ENCODE measurements around the gene COPZ1. TPM values are rescaled to one million over a fixed set of nuclear protein-coding genes. Genes with fewer than 3 reads are reported as not detected.

Gene COPZ1
- total and polyA plus RNA-seq, 8 donors = 14.6 to 133 (median 82.4) TPM

- peaks cover 19 to 38% (median 28%) of the 10 kb centered on the region in 4 donors for H3K4me1 ChIP-seq
- H3K36me3 ChIP-seq = no peaks in the 10 kb centered on the region
- H3K27ac ChIP-seq = peak within 1 kb of the TSS in 2 of 5 donors; percentile 10 to 42
- H3K9me3 ChIP-seq = no peaks in the 10 kb centered on the region
- 46 to 76% (median 65%) methylated on average over 4 of the region's 4 CpGs for WGBS, 5 donors
- H3K27me3 ChIP-seq = no peaks in the 10 kb centered on the region
- TF ChIP-seq EP300 (IDR thresholded peaks at IDR 0.05) (no peak), POLR2AphosphoS5 (IDR thresholded peaks at IDR 0.05) (no peak), POLR2A (IDR thresholded peaks at IDR 0.05) (no peak)
- TF ChIP-seq, protein P1, sequence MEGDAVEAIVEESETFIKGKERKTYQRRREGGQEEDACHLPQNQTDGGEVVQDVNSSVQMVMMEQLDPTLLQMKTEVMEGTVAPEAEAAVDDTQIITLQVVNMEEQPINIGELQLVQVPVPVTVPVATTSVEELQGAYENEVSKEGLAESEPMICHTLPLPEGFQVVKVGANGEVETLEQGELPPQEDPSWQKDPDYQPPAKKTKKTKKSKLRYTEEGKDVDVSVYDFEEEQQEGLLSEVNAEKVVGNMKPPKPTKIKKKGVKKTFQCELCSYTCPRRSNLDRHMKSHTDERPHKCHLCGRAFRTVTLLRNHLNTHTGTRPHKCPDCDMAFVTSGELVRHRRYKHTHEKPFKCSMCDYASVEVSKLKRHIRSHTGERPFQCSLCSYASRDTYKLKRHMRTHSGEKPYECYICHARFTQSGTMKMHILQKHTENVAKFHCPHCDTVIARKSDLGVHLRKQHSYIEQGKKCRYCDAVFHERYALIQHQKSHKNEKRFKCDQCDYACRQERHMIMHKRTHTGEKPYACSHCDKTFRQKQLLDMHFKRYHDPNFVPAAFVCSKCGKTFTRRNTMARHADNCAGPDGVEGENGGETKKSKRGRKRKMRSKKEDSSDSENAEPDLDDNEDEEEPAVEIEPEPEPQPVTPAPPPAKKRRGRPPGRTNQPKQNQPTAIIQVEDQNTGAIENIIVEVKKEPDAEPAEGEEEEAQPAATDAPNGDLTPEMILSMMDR (IDR thresholded peaks at IDR 0.05) = no peak
- intact Hi-C loops (cut with DNase I; ENCODE audit: low total_unique reads) = loop anchor here (10.0 kb wide), 2 partner anchors 70 to 140 kb away; no protein-coding TSS in a partner anchor
- no peak within 1 kb of the TSS for H3K4me3 ChIP-seq
- peak in 1 of 2 donors; percentile 23 for DNase-seq
Measured at GRCh38 chr12:54364413-54364812, 39.5 kb downstream of the COPZ1 start, which contains the start of gene GPR84. TSS of gene GPR84 (minus strand) at chr12:54364486. CDS start at chr12:54363851, 635 bp downstream.

GRCh38 chr12:54368025-54368708 lies 43.2 kb downstream of the COPZ1 start:
- TF ChIP-seq EP300 (IDR thresholded peaks at IDR 0.05) = no peak
- TF ChIP-seq POLR2AphosphoS5 (IDR thresholded peaks at IDR 0.05) = no peak
- no peak for TF ChIP-seq POLR2A (IDR thresholded peaks at IDR 0.05)
- TF ChIP-seq, protein P1 (IDR thresholded peaks at IDR 0.05) = no peak
- Histone ChIP-seq H3K36me3 (peaks cover 0 to 3% (median 0%) of the 10 kb centered on the region in 4 donors), H3K27me3 (peaks cover 0 to 6% (median 0%) of the 10 kb centered on the region in 3 donors), H3K9me3 (no peaks in the 10 kb centered on the region), H3K4me3 (peak overlapping the region in 3 of 4 donors; percentile 34 to 43 (median 40)), H3K27ac (peak overlapping the region in 3 of 5 donors; percentile 70 to 76 (median 72)), H3K4me1 (peaks cover 29 to 48% (median 42%) of the 10 kb centered on the region in 4 donors)
- WGBS, 5 donors = 17 to 35% (median 23%) methylated on average over 5 of the region's 5 CpGs
- DNase-seq = no peak
- intact Hi-C loops (cut with DNase I; ENCODE audit: low total_unique reads) = loop anchor here (10.0 kb wide), 2 partner anchors 73 to 143 kb away; no protein-coding TSS in a partner anchor

DNA sequence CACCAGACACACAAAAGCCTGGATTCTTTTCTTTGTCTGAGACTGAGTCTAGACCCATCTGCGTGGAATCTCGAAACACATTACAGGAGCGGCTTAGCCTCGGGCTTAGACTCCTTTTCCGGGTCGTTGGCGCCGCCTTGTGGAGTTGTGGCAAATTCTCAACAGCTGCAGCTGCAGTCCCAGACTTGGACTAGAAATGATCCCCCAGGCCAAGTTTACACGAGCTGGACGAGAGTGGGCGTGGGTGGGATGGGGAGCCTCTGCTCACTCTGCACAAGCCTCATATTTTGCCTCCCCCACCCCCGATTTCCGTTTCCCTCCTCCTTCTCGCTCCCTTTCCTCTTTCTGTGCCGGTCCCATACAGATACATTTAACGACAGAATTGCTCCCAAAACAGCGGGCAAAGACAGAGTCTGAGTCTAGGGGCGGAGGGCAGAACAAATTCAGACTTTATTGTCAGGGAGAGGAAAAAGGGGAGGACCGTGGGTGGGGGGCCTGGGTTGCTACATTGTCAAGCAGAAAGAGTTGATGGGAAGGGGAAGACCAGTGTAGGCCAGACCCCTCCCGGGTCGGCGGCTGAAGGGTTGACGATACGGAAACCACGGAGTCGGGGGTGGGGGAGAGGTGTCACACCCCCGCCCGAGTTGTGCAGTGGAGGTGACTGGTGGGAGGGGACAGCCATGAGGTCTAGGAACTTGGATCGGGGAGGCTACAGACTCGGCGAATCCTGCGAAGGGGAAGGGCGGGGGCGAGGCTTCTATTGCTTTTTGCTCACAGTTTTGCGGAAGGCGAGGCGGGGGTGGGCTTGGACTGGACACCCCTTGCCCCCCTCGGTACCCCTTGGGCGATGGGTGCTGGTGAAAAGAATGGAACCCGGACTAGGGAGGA lies 44.0 kb downstream of the COPZ1 start:
- peak; percentile 93 to 97 for DNase-seq
- 16 to 23% (median 21%) methylated on average over 40 of the region's 40 CpGs for WGBS, 5 donors
- TF ChIP-seq, protein P1 (IDR thresholded peaks at IDR 0.05) = peak in 5 of 7 experiments; percentile 50 to 85 (median 69)
- no peak for TF ChIP-seq EP300 (IDR thresholded peaks at IDR 0.05)
- peak; percentile 15 to 75 (median 16) for TF ChIP-seq POLR2AphosphoS5 (IDR thresholded peaks at IDR 0.05)
- no peak for TF ChIP-seq POLR2A (IDR thresholded peaks at IDR 0.05)
- H3K27ac ChIP-seq = peak overlapping the region in 4 of 5 donors; percentile 20 to 76 (median 71)
- H3K9me3 ChIP-seq = no peaks in the 10 kb centered on the region
- H3K4me3 ChIP-seq = peak overlapping the region; percentile 34 to 43 (median 42)
- peaks cover 0 to 6% (median 0%) of the 10 kb centered on the region in 3 donors for H3K27me3 ChIP-seq
- H3K36me3 ChIP-seq = peaks cover 0 to 3% (median 0%) of the 10 kb centered on the region in 4 donors
- intact Hi-C loops (cut with DNase I; ENCODE audit: low total_unique reads) = loop anchor here (10.0 kb wide), 2 partner anchors 74 to 144 kb away; no protein-coding TSS in a partner anchor
- H3K4me1 ChIP-seq = peaks cover 29 to 56% (median 44%) of the 10 kb centered on the region in 4 donors

All from stomach (tissue), 9 donors.